Caco-2 (cell line): Measurements from ENCODE around the gene DEUP1. TPM values are rescaled to one million over a fixed set of nuclear protein-coding genes. Genes with fewer than 3 reads are reported as not detected.

Source experiments
- BruUV-seq: library from RNA; stranded (reverse); fragments of 400-500 nt; replicated peaks from 2 replicates; lab custom pipeline; 2021; lab: Mats Ljungman, UMichigan
- CTCF ChIA-PET: fragments of 300-600 bp; sonication (Branson Sonifier 250); formaldehyde crosslinking; loops from one replicate; lab custom pipeline; 2022; ENCODE audit warnings: antibody characterized with exemption; lab: Charles Lee
- POLR2A ChIA-PET: fragments of 300-600 bp; sonication (Branson Sonifier 250); formaldehyde crosslinking; loops from one replicate; lab custom pipeline; 2022; ENCODE audit warnings: antibody characterized with exemption; lab: Charles Lee
- DNase-seq, 2 experiments: peaks; one replicate each; pipeline versions ENCODE4 v3.0.0 to v3.0.0-alpha.2; 2020 to 2022
- H3K27me3 ChIP-seq: replicated peaks from 2 replicates; pipeline ENCODE4 v1.6.0; 2011; ENCODE audit warnings: low read length; ENCODE audit not compliant: control insufficient read depth, insufficient read depth
- H3K36me3 ChIP-seq: 2 replicates; pipeline ENCODE4 v1.5.1; 2011; ENCODE audit warnings: low read length; ENCODE audit not compliant: control insufficient read depth, insufficient read depth
- H3K4me1 ChIP-seq: fragments of 250-450 bp; sonication (Bioruptor Pico); 2 replicates; pipeline ENCODE4 v1.5.1; 2020; ENCODE audit warnings: mild to moderate bottlenecking
- H3K4me3 ChIP-seq: 2 replicates; pipeline ENCODE4 v1.5.1; 2011; ENCODE audit warnings: low read depth, mild to moderate bottlenecking, control low read depth, low read length
- H3K9me3 ChIP-seq: fragments of 250-450 bp; sonication (Bioruptor Pico); 2 replicates; pipeline ENCODE4 v1.5.1; 2020; ENCODE audit warnings: mild to moderate bottlenecking, moderate library complexity
- H3K27ac Mint-ChIP-seq: one replicate; pipeline ENCODE4 v1.8.0; 2022; ENCODE audit warnings: mixed read lengths; ENCODE audit not compliant: unreplicated experiment
- H3K27me3 Mint-ChIP-seq: one replicate; pipeline ENCODE4 v1.8.0; 2022; ENCODE audit warnings: mixed read lengths; ENCODE audit not compliant: insufficient read depth, unreplicated experiment
- H3K36me3 Mint-ChIP-seq: one replicate; pipeline ENCODE4 v1.8.0; 2022; ENCODE audit warnings: mild to moderate bottlenecking, mixed read lengths; ENCODE audit not compliant: insufficient read depth, unreplicated experiment
- H3K4me1 Mint-ChIP-seq: one replicate; pipeline ENCODE4 v1.8.0; 2022; ENCODE audit warnings: low read depth, mixed read lengths; ENCODE audit not compliant: unreplicated experiment
- H3K4me3 Mint-ChIP-seq: one replicate; pipeline ENCODE4 v1.8.0; 2022; ENCODE audit warnings: mild to moderate bottlenecking, moderate library complexity, mixed read lengths; ENCODE audit not compliant: unreplicated experiment
- H3K9me3 Mint-ChIP-seq: one replicate; pipeline ENCODE4 v1.8.0; 2022; ENCODE audit warnings: mixed read lengths; ENCODE audit not compliant: unreplicated experiment
- CTCF ChIP-seq, 2 experiments: fragments of 200-600 bp in 1 of 2; IDR thresholded peaks; 1 replicate in 1 of 2; 2 replicates in 1 of 2; pipeline versions ENCODE4 v1.5.1 to v1.8.0; 2011 to 2022; ENCODE audit warnings: antibody characterized with exemption in 1 of 2, control low read depth in 1 of 2, inconsistent platforms in 1 of 2, low read depth in 1 of 2, low read length in 1 of 2, mild to moderate bottlenecking in 1 of 2, moderate library complexity in 1 of 2; ENCODE audit not compliant: insufficient read depth in 1 of 2, severe bottlenecking in 1 of 2, unreplicated experiment in 1 of 2
- intact Hi-C: fragments of 100-400 bp; cut with micrococcal nuclease; formaldehyde crosslinking; loops from one replicate; pipeline ENCODE4 v1.10.0; 2022; ENCODE audit not compliant: unreplicated experiment
- total RNA-seq: library from RNA; stranded (reverse); gene quantifications from 2 replicates; pipeline ENCODE4 v1.2.3, GENCODE V29; 2022

DEUP1 gene
- total RNA-seq, 1 experiment from 2014 or later: 0.25 TPM

- H3K9me3 Mint-ChIP-seq: peaks cover 26% of the 10 kb centered on the region
- intact Hi-C loops: no loop called here
- H3K27ac Mint-ChIP-seq: no peak overlapping the region
- H3K4me3 ChIP-seq: no peak overlapping the region
- no peak for DNase-seq
- H3K9me3 ChIP-seq: peaks cover 22% of the 10 kb centered on the region; the same call in 1 of the 2 replicates
- TF ChIP-seq CTCF (IDR thresholded peaks at IDR 0.05; ENCODE audit: insufficient read depth in 1 of 2, low read depth in 1 of 2, low read length in 1 of 2, severe bottlenecking in 1 of 2, unreplicated experiment in 1 of 2): no peak
- ChIA-PET POLR2A (no interaction called here), CTCF (no interaction called here)
- no peaks in the 10 kb centered on the region for H3K36me3 Mint-ChIP-seq
- H3K4me1 Mint-ChIP-seq: no peaks in the 10 kb centered on the region
- no peaks in the 10 kb centered on the region for H3K4me1 ChIP-seq
- H3K36me3 ChIP-seq: no peaks in the 10 kb centered on the region
- H3K4me3 Mint-ChIP-seq: no peak overlapping the region
- no peaks in the 10 kb centered on the region for H3K27me3 ChIP-seq
- H3K27me3 Mint-ChIP-seq: no peaks in the 10 kb centered on the region
- BruUV-seq: no TSS peak
Measured at GRCh38 chr11:93361435-93361834, 30.9 kb downstream of the DEUP1 start.

GRCh38 chr11:93368022-93368421, 37.5 kb downstream of the DEUP1 start:
- intact Hi-C loops: no loop called here
- no peaks in the 10 kb centered on the region for H3K27me3 Mint-ChIP-seq
- Histone ChIP-seq H3K27me3 (no peaks in the 10 kb centered on the region), H3K4me1 (peaks cover 7% of the 10 kb centered on the region; the same call in 1 of the 2 replicates), H3K36me3 (no peaks in the 10 kb centered on the region), H3K4me3 (no peak overlapping the region), H3K9me3 (peaks cover 8% of the 10 kb centered on the region; the same call in 1 of the 2 replicates)
- no peak for DNase-seq
- POLR2A ChIA-PET: no interaction called here
- peaks cover 28% of the 10 kb centered on the region for H3K9me3 Mint-ChIP-seq
- TF ChIP-seq CTCF (IDR thresholded peaks at IDR 0.05; ENCODE audit: insufficient read depth in 1 of 2, low read depth in 1 of 2, low read length in 1 of 2, severe bottlenecking in 1 of 2, unreplicated experiment in 1 of 2): no peak
- H3K4me1 Mint-ChIP-seq: peaks cover 13% of the 10 kb centered on the region
- CTCF ChIA-PET: no interaction called here
- no TSS peak for BruUV-seq
- H3K27ac Mint-ChIP-seq: no peak overlapping the region
- H3K36me3 Mint-ChIP-seq: peaks cover 17% of the 10 kb centered on the region
- H3K4me3 Mint-ChIP-seq: no peak overlapping the region

- intact Hi-C loops: loop anchor here (5.0 kb wide), 1 partner anchor 172 kb away; the partner anchor contains the start of gene SMCO4
- H3K4me1 ChIP-seq: peaks cover 7% of the 10 kb centered on the region; the same call in 1 of the 2 replicates
- H3K4me1 Mint-ChIP-seq: peaks cover 13% of the 10 kb centered on the region
- peaks cover 42% of the 10 kb centered on the region for H3K9me3 Mint-ChIP-seq
- ChIA-PET CTCF (interaction anchor here (0.6 kb wide), 1 partner anchor 134 kb away, joined by 3 read pairs; no protein-coding TSS in a partner anchor), POLR2A (no interaction called here)
- H3K27ac Mint-ChIP-seq: peak overlapping the region; percentile 5
- H3K4me3 Mint-ChIP-seq: no peak overlapping the region
- peaks cover 17% of the 10 kb centered on the region for H3K36me3 Mint-ChIP-seq
- no peaks in the 10 kb centered on the region for H3K27me3 ChIP-seq
- no TSS peak for BruUV-seq
- DNase-seq: peak in 1 of 2 experiments; percentile 37
- no peaks in the 10 kb centered on the region for H3K36me3 ChIP-seq
- peaks cover 11% of the 10 kb centered on the region; the same call in 1 of the 2 replicates for H3K9me3 ChIP-seq
- H3K27me3 Mint-ChIP-seq: no peaks in the 10 kb centered on the region
- TF ChIP-seq CTCF (IDR thresholded peaks at IDR 0.05; ENCODE audit: insufficient read depth in 1 of 2, low read depth in 1 of 2, low read length in 1 of 2, severe bottlenecking in 1 of 2, unreplicated experiment in 1 of 2): no peak
- no peak overlapping the region for H3K4me3 ChIP-seq
Measured at GRCh38 chr11:93370260-93370659, 39.7 kb downstream of the DEUP1 start.
